ENCODE data around the gene NKAPD1.

- TF ChIP-seq YY1 (IDR thresholded peaks at IDR 0.05; ENCODE audit: insufficient read depth, insufficient read length) (no peak), SUZ12 (IDR thresholded peaks at IDR 0.05; ENCODE audit: extremely low read depth, insufficient read depth, insufficient read length) (no peak), ZNF274 (IDR thresholded peaks at IDR 0.05; ENCODE audit: low read depth, low read length) (no peak)
Measured at GRCh38 chr11:112123129-112123528, 49.0 kb downstream of the NKAPD1 start.

Data from NT2/D1 (cell line).